ENCODE results near the gene RANGAP1. TPM values are rescaled to one million over a fixed set of nuclear protein-coding genes. Genes with fewer than 3 reads are reported as not detected.

The RANGAP1 gene
- total and polyA plus RNA-seq, 7 donors: 26.2 to 51.8 (median 41.1) TPM

DNA sequence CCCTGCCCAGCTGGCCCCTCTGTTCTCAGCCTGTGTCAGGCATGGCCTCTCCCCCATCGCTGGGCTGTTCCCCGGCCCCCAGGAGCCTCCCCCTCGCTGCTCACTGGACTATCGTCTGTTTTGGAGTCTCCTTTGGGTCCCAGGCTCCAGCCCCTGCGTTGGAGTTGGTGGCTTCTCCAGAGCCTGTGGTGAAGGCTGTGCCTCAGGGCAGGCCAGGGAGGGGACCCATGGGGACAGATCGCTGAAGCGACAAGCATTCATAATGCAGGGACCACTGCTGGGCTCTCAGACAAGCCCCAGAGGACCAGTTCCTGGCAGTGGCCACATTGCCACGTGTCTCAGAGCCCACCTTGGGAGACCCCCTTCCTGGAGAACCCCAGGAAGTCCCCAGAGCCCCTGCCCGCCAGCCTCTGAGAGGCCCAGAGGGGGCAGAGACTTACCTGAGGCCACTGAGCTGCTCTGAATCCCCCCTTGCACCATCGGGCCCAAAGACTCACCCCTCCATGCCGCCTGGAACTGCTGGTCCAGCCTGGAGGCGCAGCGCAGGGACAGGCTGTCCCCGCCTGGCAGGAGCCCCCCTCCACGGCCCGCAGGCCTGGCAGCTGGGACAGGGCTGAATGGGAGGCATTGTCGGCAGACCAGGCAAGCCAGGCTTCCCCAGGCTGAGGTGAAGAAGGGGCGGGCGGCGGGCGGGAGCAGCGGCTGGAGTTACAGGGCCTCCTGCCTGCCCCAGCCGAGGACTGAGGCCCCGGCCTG lies 45.4 kb downstream of the RANGAP1 start, which contains the start of gene CHADL:
Gene CHADL (minus strand): TSS at position 555 of the 756 bp plus-strand sequence. CDS start 50 bp downstream, at position 505.
- Histone ChIP-seq H3K4me1 (peaks cover 5% of the 10 kb centered on the region), H3K36me3 (ENCODE audit: insufficient read depth in 1 of 2, low read depth in 1 of 2) (peaks cover 0 to 4% of the 10 kb centered on the region in 2 donors), H3K27ac (no peak within 1 kb of the TSS), H3K9me3 (no peaks in the 10 kb centered on the region), H3K27me3 (ENCODE audit: insufficient read depth in 3 of 3, low read length in 2 of 3) (no peaks in the 10 kb centered on the region), H3K4me3 (no peak within 1 kb of the TSS)
- 46 to 50% (median 50%) methylated on average over 22 to 24 of the region's 24 CpGs for WGBS, 3 donors
- TF ChIP-seq, protein P1, sequence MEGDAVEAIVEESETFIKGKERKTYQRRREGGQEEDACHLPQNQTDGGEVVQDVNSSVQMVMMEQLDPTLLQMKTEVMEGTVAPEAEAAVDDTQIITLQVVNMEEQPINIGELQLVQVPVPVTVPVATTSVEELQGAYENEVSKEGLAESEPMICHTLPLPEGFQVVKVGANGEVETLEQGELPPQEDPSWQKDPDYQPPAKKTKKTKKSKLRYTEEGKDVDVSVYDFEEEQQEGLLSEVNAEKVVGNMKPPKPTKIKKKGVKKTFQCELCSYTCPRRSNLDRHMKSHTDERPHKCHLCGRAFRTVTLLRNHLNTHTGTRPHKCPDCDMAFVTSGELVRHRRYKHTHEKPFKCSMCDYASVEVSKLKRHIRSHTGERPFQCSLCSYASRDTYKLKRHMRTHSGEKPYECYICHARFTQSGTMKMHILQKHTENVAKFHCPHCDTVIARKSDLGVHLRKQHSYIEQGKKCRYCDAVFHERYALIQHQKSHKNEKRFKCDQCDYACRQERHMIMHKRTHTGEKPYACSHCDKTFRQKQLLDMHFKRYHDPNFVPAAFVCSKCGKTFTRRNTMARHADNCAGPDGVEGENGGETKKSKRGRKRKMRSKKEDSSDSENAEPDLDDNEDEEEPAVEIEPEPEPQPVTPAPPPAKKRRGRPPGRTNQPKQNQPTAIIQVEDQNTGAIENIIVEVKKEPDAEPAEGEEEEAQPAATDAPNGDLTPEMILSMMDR (IDR thresholded peaks at IDR 0.05): no peak
- ATAC-seq (peak in 1 of 4 donors; percentile 13), DNase-seq (no peak)
- intact Hi-C loops (cut with DNase I): no loop called here

DNA sequence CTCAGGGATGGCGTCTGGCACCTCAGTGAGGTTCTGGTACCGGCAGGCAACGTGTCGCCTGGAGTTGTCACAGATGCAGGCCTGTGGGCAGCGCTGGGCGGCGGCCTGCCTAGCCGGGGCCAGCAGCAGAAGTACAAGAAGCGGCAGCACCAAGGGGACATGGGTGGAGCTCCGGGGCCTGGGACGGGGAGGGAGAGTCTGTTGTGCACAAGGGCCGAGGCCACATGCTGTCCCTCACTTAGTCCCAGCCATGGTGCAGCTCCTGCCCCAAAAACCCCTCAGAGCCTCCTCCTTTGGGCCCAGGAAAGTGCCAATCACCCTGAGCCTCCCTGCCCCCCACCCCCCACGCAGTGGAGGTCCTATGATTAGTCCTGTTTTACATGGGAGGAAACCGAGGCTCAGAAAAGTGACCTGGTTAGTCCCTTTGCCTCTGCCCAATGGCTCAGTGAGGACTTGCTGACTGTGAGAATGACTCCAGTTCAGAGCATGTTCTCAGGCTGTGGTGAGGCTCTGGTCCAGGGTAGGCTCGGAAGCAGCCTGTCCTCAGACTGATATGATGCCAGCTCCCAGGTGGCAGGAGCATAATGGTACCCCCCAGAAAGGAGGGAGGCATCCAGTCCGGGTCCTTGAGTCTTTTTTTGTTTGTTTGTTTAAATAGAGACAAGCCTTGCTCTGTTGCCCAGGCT lies 46.4 kb downstream of the RANGAP1 start:
- TF ChIP-seq, protein P1 (IDR thresholded peaks at IDR 0.05): no peak
- WGBS, 3 donors: 74 to 87% (median 76%) methylated on average over 14 to 16 of the region's 16 CpGs
- Histone ChIP-seq H3K4me1 (peaks cover 5% of the 10 kb centered on the region), H3K36me3 (ENCODE audit: insufficient read depth in 1 of 2, low read depth in 1 of 2) (peaks cover 0 to 4% of the 10 kb centered on the region in 2 donors), H3K4me3 (no peak overlapping the region), H3K27ac (no peak overlapping the region), H3K9me3 (no peaks in the 10 kb centered on the region), H3K27me3 (ENCODE audit: insufficient read depth in 3 of 3, low read length in 2 of 3) (no peaks in the 10 kb centered on the region)
- intact Hi-C loops (cut with DNase I): loop anchor here in 1 of 2 donors (2.0 kb wide), 1 partner anchor 317 kb away; no protein-coding TSS in a partner anchor
- DNase-seq (no peak), ATAC-seq (peak in 1 of 4 donors; percentile 6)

DNA sequence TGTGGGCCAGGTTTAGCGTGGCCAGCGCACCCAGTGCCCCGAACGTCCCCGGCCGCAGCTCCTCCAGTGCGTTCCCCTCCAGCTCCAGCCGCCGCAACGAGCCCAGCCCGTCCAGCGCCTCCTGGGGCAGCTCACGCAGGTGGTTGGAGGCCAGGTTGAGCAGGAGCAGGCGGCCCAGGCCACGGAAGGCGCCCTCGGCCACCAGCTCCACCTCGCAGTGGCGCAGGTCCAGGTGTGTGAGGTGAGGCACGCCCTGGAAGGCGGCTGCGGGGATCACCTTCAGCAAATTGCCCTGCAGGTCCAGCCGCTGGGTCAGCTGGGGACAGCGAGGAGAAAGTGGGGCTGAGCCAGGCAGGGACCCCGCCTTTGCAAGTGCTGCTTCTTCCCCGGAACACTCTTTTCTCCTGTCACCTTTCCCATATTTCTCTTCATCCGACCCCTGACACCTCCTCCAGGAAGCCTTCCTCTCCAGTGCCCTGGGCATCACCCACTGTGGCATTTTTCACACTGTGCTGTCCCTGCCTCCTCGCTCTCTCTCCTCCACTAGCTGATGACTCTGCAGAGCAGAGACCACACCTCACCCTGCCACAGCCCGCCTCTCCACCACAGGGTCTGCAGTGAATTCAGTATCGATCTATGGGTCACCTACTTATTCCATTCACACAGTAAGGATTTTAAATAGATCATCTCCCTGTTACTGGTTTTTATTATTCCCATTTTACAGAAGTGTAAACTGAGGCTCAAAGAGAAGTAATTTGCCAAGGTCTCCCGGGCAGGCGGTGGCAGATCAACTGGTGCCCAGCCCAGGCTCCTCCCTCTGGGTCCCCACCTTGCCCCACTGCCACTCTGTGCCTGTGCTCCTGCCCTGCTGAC lies 47.2 kb downstream of the RANGAP1 start:
- no peak overlapping the region for H3K4me3 ChIP-seq
- intact Hi-C loops (cut with DNase I): loop anchor here in 1 of 2 donors (2.0 kb wide), 1 partner anchor 316 kb away; no protein-coding TSS in a partner anchor
- no peaks in the 10 kb centered on the region for H3K36me3 ChIP-seq (ENCODE audit: insufficient read depth in 1 of 2, low read depth in 1 of 2)
- DNase-seq (no peak), ATAC-seq (peak in 1 of 4 donors; percentile 2)
- H3K27ac ChIP-seq: no peak overlapping the region
- no peaks in the 10 kb centered on the region for H3K9me3 ChIP-seq
- TF ChIP-seq, protein P1 (IDR thresholded peaks at IDR 0.05): no peak
- no peaks in the 10 kb centered on the region for H3K27me3 ChIP-seq (ENCODE audit: insufficient read depth in 3 of 3, low read length in 2 of 3)
- 94 to 99% (median 94%) methylated on average over 25 to 32 of the region's 32 CpGs for WGBS, 3 donors
- peaks cover 5% of the 10 kb centered on the region for H3K4me1 ChIP-seq

DNA sequence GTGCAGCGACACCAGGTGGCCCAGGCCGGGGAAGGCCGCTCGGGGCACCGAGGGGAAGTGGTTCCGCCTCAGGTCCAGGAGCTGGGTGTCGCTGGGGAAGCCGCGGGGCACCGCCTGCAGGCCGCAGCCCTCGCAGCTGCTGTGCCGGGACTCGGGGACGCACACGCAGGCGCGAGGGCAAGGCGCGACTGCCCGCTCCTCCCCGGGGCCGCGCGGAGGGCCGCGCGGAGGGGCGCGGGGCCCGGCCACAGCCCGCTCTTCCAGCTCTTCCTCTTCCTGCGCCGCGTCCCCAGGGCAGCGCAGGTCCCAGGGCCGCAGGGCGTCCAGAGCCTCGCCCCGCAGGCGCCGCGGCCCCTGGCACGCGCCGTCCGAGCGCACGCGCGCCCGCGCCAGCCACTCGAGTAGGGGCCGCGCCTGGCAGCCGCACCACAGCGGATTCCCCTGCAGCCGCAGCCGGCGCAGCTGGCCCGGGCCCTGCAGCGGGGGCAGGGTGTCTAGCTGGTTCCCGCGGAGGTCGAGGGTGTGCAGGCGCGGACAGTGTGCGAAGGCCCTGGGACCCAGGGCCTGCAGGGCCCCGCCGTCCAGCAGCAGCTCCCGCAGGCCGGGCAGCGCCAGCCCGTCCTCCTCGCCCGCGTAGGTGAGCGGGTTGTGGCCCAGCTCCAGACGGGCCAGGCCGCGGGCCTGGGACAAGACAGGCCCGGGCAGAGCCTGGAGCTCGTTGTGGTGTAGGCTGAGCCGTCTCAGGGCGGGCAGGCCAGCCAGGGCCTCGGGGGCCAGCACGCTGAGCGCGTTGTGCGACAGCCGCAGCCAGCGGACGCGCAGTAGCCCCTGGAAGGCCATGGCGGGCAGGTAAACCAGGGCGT lies 48.0 kb downstream of the RANGAP1 start:
- Histone ChIP-seq H3K9me3 (no peaks in the 10 kb centered on the region), H3K36me3 (ENCODE audit: insufficient read depth in 1 of 2, low read depth in 1 of 2) (no peaks in the 10 kb centered on the region), H3K4me3 (peak overlapping the region; percentile 61), H3K4me1 (peaks cover 5% of the 10 kb centered on the region), H3K27ac (no peak overlapping the region), H3K27me3 (ENCODE audit: insufficient read depth in 3 of 3, low read length in 2 of 3) (no peaks in the 10 kb centered on the region)
- TF ChIP-seq, protein P1 (IDR thresholded peaks at IDR 0.05): peak; percentile 54
- WGBS, 3 donors: 16 to 29% (median 18%) methylated on average over 44 to 97 of the region's 97 CpGs
- intact Hi-C loops (cut with DNase I): loop anchor here in 1 of 2 donors (2.0 kb wide), 1 partner anchor 315 kb away; no protein-coding TSS in a partner anchor
- ATAC-seq: peak; percentile 63 to 76 (median 69)
- DNase-seq: peak; percentile 64 to 84
